HG03175 (cell line): ENCODE data around the gene ADAM12.

Experiments
- ATAC-seq: cut with Tn5 transposase; IDR thresholded peaks from one replicate; pipeline ENCODE4 v1.9.1; 2021; ENCODE audit warnings: mild to moderate bottlenecking, moderate library complexity; ENCODE audit not compliant: unreplicated experiment

ADAM12 gene

GRCh38 chr10:126218778-126219649 is 169.3 kb downstream of the ADAM12 start:
- ATAC-seq = no peak

- ATAC-seq = no peak
Observed at GRCh38 chr10:126218174-126218573, 170.1 kb downstream of the ADAM12 start.

DNA sequence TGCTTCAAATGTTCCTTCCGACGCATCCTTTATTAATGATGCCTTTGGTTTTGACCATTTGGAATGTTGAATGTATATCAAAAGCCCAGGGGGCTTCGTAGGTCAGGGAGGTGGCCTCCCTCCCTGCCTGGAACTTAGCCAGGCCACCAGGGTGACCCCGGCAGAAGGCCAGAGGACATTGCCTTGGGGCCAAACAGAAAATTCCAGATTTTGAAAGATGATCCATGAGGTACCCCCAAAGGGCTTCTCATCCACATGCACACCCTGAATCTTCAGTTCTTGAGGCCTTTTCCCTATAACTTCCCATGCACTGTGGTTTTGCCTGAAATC is 171.7 kb downstream of the ADAM12 start:
- ATAC-seq = no peak

DNA sequence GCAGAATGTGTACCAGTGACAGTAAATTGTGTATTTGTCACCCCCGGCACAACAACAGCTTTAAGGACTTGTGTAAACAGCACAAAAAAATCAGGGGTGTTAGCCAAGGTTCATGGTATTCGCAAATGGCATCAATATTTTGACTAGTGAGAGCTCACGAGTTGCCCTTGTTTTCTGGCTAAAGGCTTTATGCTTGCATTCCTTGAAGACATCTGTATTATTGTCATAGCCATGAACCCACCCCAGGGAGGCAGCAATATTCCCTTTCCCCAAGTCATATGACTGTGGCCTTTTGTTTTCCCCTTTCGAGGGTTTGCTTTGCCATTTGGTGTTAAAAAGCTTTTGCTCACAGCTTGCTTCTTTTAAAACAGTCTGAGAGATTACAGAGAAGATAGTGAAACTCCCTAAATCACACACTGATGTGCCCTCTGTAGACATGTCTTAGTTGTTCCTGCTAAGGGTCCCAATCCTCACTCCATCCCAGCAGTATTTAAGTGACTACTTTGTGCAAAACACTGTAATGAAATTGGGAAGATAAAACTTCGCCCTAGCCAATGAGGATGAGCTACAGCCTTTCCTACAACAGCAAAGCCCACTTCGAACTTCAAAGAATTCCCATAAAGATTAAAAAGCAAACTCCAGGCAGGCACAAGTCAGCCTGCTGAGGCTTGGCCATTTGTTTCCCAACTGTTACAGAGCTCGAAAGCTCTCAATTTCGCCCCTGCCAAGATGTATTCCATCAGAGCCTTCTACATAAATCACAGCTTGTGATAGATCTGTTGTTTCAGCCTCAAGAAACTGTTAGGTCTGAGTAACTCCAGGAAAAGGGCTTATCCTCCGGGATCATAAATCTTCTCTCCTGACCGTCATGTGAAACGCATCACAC is 172.3 kb downstream of the ADAM12 start:
- ATAC-seq = no peak

- ATAC-seq = no peak
Observed at GRCh38 chr10:126214679-126215078, 173.6 kb downstream of the ADAM12 start.

DNA sequence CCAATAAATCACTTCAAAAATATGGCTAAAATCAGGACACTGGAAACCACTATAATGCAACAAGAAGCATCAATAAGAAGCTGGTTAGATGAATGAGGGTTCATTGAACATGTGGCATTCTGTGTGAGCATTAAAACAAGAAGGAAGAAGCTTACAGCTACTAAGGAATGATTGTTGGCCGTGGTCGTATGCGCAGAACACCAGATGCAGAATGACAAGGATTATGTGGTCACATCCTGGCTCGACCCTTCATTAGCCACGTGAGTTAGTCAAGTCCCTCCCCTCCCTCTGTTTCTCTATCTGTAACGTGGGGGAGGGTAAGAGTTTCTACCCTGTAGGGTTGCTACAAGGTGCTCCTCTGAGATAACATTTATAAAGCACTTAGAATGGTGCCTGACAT is 174.3 kb downstream of the ADAM12 start:
- no peak for ATAC-seq

GRCh38 chr10:126212738-126213137 is 175.5 kb downstream of the ADAM12 start:
- no peak for ATAC-seq

DNA sequence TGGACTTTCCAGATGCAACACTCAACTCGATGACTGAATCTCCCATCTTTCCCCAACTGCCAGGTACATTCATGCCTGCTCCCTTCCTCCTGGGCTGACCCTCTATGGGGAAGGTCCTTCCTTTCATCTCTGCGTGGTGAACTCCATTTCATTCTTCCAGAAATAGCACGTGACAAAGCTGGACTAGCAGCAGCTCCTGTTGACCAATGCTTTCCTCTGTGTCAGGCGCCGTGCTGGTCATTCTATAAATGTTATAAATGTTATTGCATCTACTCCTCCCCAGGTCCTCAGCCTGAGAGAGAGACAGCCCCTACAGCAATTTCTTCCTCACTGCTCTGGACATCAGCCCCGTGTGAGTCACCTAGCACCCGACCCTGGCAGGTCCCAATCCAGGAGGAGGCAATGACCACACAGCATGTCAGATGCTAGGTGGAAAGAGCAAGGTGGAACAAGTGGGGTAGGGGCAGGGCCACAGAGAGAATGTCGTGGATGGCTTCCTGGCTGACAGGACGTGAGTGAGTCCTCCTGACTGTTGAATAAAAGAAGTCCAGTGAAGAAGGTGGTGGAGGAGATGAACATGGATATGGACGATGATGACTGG is 178.1 kb downstream of the ADAM12 start:
- no peak for ATAC-seq

DNA sequence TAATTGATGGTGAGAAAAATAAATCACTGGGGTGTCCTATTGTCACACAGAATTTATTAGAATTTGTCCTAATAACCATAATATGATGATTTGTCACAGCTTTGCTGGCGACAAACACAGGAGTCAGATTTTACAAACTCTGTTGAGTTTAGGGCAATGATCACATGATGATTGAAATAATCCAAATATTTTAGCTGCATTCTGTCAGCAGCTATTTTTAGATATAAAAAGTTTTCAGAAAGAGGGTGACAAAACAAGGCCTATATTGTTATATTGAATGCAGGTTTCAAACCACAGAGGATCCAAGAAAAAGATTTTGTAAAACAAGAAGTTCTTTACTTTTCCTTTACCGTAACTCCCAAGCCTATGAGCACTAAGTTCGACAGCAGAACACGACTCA is 178.8 kb downstream of the ADAM12 start:
- no peak for ATAC-seq

GRCh38 chr10:126208726-126209302 is 179.5 kb downstream of the ADAM12 start:
- ATAC-seq = no peak

- no peak for ATAC-seq
Observed at GRCh38 chr10:126207851-126208250, 180.4 kb downstream of the ADAM12 start.

DNA sequence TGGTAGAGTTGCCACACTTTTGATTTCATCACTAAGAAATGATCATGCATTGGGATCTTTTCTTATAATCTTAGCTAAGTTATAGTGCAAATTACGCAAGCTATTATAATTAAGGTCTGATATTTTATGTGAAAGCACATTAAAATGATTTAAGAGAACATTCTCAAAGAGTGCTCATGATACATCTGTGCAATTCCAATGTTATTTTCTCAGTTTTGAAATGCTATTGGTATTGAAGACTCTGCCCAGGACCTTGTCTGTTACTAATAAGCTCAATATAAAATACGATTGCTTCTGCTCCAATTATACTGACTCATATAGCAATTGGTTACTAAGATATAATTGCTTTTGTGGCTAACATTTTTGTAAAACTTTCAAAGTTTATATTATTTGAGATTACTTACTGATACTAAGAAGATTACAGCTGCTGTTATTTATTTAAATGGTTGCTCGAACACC is 180.9 kb downstream of the ADAM12 start:
- ATAC-seq = no peak

DNA sequence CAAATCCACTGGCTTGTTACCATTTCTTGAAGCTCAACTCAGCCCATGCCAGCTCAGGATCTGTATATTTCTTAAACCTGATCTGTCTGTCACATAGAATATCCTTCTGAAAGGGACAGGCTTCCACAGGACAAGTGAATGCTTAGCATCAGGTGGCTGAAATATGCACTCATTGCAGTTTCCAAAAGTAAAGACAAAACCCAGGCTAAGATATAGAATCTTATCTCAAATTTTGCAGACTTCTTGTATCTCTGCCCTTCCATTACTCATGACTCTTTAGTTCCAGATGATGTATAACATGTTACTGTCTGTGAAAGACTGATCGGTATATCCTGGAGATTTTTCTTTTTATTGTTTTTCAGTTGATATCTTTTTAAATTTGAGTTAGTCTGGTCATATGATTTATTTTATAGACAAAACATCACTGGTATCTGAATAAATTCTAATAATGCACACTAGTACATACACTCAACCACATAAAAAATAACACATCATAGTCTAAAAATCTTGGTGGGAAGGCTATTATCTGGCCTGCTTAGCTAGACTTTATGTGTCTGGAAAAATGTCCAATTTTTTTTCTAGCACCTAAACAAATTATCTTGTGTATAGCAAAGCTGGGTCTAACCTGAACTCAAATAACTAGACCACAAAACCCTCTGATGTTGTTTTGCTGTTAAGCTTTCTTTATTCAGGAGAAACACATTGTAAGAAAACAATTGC is 182.6 kb downstream of the ADAM12 start:
- no peak for ATAC-seq

DNA sequence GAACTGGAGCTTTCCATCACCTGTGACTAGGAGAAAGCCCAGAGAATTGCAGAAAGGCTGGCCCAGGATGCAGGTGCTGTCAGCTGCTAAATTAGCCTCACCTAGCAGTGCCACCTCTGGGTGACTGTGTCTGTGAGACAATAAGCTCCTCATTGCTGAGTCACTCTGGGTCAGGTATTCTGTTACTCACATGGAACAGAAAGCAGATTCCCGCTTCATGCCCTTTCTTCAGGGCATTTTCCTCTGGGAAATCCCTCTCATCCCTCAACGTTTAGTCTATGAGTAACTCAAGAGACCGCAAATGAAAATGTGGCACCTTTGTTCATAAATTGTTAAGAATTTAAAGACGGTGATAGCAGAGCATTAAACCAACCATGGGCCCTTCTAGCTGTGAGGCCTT is 184.0 kb downstream of the ADAM12 start:
- no peak for ATAC-seq

GRCh38 chr10:126203746-126204145 is 184.5 kb downstream of the ADAM12 start:
- no peak for ATAC-seq

- ATAC-seq = no peak
Observed at GRCh38 chr10:126201603-126202002, 186.7 kb downstream of the ADAM12 start.

GRCh38 chr10:126199221-126199998 is 188.9 kb downstream of the ADAM12 start:
- ATAC-seq = no peak

- no peak for ATAC-seq
Observed at GRCh38 chr10:126198681-126199080, 189.6 kb downstream of the ADAM12 start.

- ATAC-seq = no peak
Observed at GRCh38 chr10:126197036-126197543, 191.2 kb downstream of the ADAM12 start.

- no peak for ATAC-seq
Observed at GRCh38 chr10:126196281-126196680, 192.0 kb downstream of the ADAM12 start.
